H9 (cell line): Measurements from ENCODE around the gene TRPT1. TPM values are rescaled to one million over a fixed set of nuclear protein-coding genes. Genes with fewer than 3 reads are reported as not detected.

Experiments
- DNase-seq: peaks from one replicate; pipeline ENCODE4 v3.0.0-alpha.2; 2017
- H2AFZ ChIP-seq: one replicate; pipeline ENCODE4 v1.6.1; 2013; ENCODE audit warnings: mild to moderate bottlenecking, low read length, control low read depth, moderate library complexity
- H2AK5ac ChIP-seq: 2 replicates; pipeline ENCODE4 v1.6.1; 2013; ENCODE audit warnings: low read length, control low read depth, mixed read lengths; ENCODE audit not compliant: insufficient read length
- H2BK120ac ChIP-seq: one replicate; pipeline ENCODE4 v1.6.1; 2013; ENCODE audit warnings: low read depth, mild to moderate bottlenecking, low read length, control low read depth, inconsistent platforms; ENCODE audit not compliant: poor library complexity, severe bottlenecking
- H2BK12ac ChIP-seq: 2 replicates; pipeline ENCODE4 v1.6.1; 2013; ENCODE audit warnings: low read length, control low read depth, mixed read lengths, low read depth; ENCODE audit not compliant: insufficient read length
- H2BK15ac ChIP-seq: 2 replicates; pipeline ENCODE4 v1.6.1; 2013; ENCODE audit warnings: low read depth, low read length, control low read depth
- H2BK20ac ChIP-seq: one replicate; pipeline ENCODE4 v1.6.1; 2013; ENCODE audit warnings: low read depth, mild to moderate bottlenecking, low read length, control low read depth, inconsistent platforms; ENCODE audit not compliant: poor library complexity, severe bottlenecking
- H2BK5ac ChIP-seq: 2 replicates; pipeline ENCODE4 v1.6.1; 2013; ENCODE audit warnings: low read length, control low read depth, mixed read lengths; ENCODE audit not compliant: insufficient read length
- H3K14ac ChIP-seq: 2 replicates; pipeline ENCODE4 v1.6.1; 2013; ENCODE audit warnings: low read length, control low read depth; ENCODE audit not compliant: insufficient read depth
- H3K18ac ChIP-seq: 2 replicates; pipeline ENCODE4 v1.6.1; 2013; ENCODE audit warnings: low read depth, mild to moderate bottlenecking, mixed read lengths, low read length, control low read depth; ENCODE audit not compliant: insufficient read length
- H3K23ac ChIP-seq: 2 replicates; pipeline ENCODE4 v1.6.1; 2013; ENCODE audit warnings: low read length, control low read depth, mixed read lengths, low read depth; ENCODE audit not compliant: insufficient read length
- H3K23me2 ChIP-seq: 2 replicates; pipeline ENCODE4 v1.6.1; 2013; ENCODE audit warnings: low read depth, mild to moderate bottlenecking, mixed read lengths, low read length, control low read depth; ENCODE audit not compliant: insufficient read length, poor library complexity, severe bottlenecking
- H3K27ac ChIP-seq: 2 replicates; pipeline ENCODE4 v1.5.1; 2013; ENCODE audit warnings: low read length, control low read depth, mixed read lengths, low read depth; ENCODE audit not compliant: insufficient read length
- H3K27me3 ChIP-seq: 2 replicates; pipeline ENCODE4 v1.6.1; 2013; ENCODE audit warnings: low read length, control low read depth, inconsistent platforms; ENCODE audit not compliant: insufficient read depth
- H3K4ac ChIP-seq: 2 replicates; pipeline ENCODE4 v1.6.1; 2013; ENCODE audit warnings: low read depth, mild to moderate bottlenecking, control low read depth, inconsistent platforms, low read length, moderate library complexity
- H3K4me1 ChIP-seq: 2 replicates; pipeline ENCODE4 v1.6.1; 2013; ENCODE audit warnings: low read length, control low read depth, inconsistent platforms; ENCODE audit not compliant: insufficient read depth
- H3K4me2 ChIP-seq: 2 replicates; pipeline ENCODE4 v1.6.1; 2013; ENCODE audit warnings: low read length, control low read depth, mixed read lengths; ENCODE audit not compliant: insufficient read length, insufficient read depth
- H3K56ac ChIP-seq: 2 replicates; pipeline ENCODE4 v1.6.1; 2013; ENCODE audit warnings: low read depth, mild to moderate bottlenecking, mixed read lengths, low read length, control low read depth; ENCODE audit not compliant: insufficient read length
- H3K79me1 ChIP-seq: 2 replicates; pipeline ENCODE4 v1.6.1; 2013; ENCODE audit warnings: low read depth, mild to moderate bottlenecking, moderate library complexity, low read length, control low read depth, inconsistent platforms; ENCODE audit not compliant: insufficient read depth, poor library complexity, severe bottlenecking
- H3K79me2 ChIP-seq: 2 replicates; pipeline ENCODE4 v1.6.1; 2013; ENCODE audit warnings: low read length, control low read depth, inconsistent platforms; ENCODE audit not compliant: insufficient read depth
- H3K9ac ChIP-seq: 2 replicates; pipeline ENCODE4 v1.6.1; 2013; ENCODE audit warnings: low read length, control low read depth, mixed read lengths; ENCODE audit not compliant: insufficient read length; ENCODE audit errors: extremely low read depth
- H3K9me3 ChIP-seq: one replicate; pipeline ENCODE4 v1.6.1; 2013; ENCODE audit warnings: low read depth, low read length, inconsistent platforms; ENCODE audit not compliant: control insufficient read depth
- H3T11ph ChIP-seq: one replicate; pipeline ENCODE4 v1.6.1; 2013; ENCODE audit warnings: mild to moderate bottlenecking, low read length, control low read depth, inconsistent platforms
- H4K20me1 ChIP-seq: one replicate; pipeline ENCODE4 v1.6.1; 2013; ENCODE audit not compliant: control insufficient read depth, insufficient read length, insufficient read depth
- H4K5ac ChIP-seq: 2 replicates; pipeline ENCODE4 v1.6.1; 2013; ENCODE audit warnings: low read depth, mild to moderate bottlenecking, mixed read lengths, low read length, control low read depth; ENCODE audit not compliant: insufficient read length
- H4K8ac ChIP-seq: replicated peaks from 2 replicates; pipeline ENCODE4 v1.6.1; 2013; ENCODE audit warnings: low read length, control low read depth, mixed read lengths, low read depth; ENCODE audit not compliant: insufficient read length
- H4K91ac ChIP-seq: 2 replicates; pipeline ENCODE4 v1.6.1; 2013; ENCODE audit warnings: low read depth, mild to moderate bottlenecking, moderate library complexity, mixed read lengths, low read length, control low read depth; ENCODE audit not compliant: insufficient read length
- H3K27ac Mint-ChIP-seq, 3 experiments: 2 replicates in 2 of 3; 3 replicates in 1 of 3; pipeline ENCODE4 v1.8.0; 2020 to 2021; ENCODE audit warnings: mixed read lengths in 3 of 3, mild to moderate bottlenecking in 1 of 3, moderate library complexity in 1 of 3
- H3K27me3 Mint-ChIP-seq: 2 replicates; pipeline ENCODE4 v1.8.0; 2021; ENCODE audit warnings: low read depth, mild to moderate bottlenecking, moderate library complexity, mixed read lengths
- H3K36me3 Mint-ChIP-seq, 3 experiments: 2 replicates in 2 of 3; 3 replicates in 1 of 3; pipeline ENCODE4 v1.8.0; 2020 to 2021; ENCODE audit warnings: low read depth in 3 of 3, mixed read lengths in 3 of 3; ENCODE audit not compliant: insufficient read depth in 1 of 3
- H3K4me1 Mint-ChIP-seq, 2 experiments: 2 replicates each; pipeline ENCODE4 v1.8.0; 2020; ENCODE audit warnings: mixed read lengths in 2 of 2
- H3K4me3 Mint-ChIP-seq, 2 experiments: 2 replicates in 1 of 2; 3 replicates in 1 of 2; pipeline ENCODE4 v1.8.0; 2020 to 2021; ENCODE audit warnings: mild to moderate bottlenecking in 2 of 2, mixed read lengths in 2 of 2, moderate library complexity in 1 of 2
- H3K9me3 Mint-ChIP-seq, 2 experiments: 2 replicates in 1 of 2; 3 replicates in 1 of 2; pipeline ENCODE4 v1.8.0; 2020; ENCODE audit warnings: mild to moderate bottlenecking in 2 of 2, mixed read lengths in 2 of 2, moderate library complexity in 1 of 2
- WGBS: extraction: QIAGEN DNeasy Blood & Tissue Kit; methylation state at CpG from one replicate; pipeline ENCODE4 v1.1.7; 2013; ENCODE audit warnings: missing lambda C conversion rate, low lambda C conversion rate, mixed read lengths; ENCODE audit not compliant: insufficient read length; ENCODE audit errors: extremely low coverage; 5-methylcytosine and 5-hydroxymethylcytosine counted together
- total RNA-seq: library from RNA; stranded (reverse); gene quantifications from 2 replicates; pipeline ENCODE4 v1.2.1, GENCODE V29; 2021
- TF ChIP-seq, protein P1 (sequence below): fragments of 200-600 bp; sonication (generic); conservative IDR thresholded peaks from 3 replicates; pipeline ENCODE4 v1.8.0; 2021; ENCODE audit warnings: antibody characterized with exemption, mild to moderate bottlenecking

Gene TRPT1
- total RNA-seq, 1 experiment from 2014 or later: 33.6 TPM

DNA sequence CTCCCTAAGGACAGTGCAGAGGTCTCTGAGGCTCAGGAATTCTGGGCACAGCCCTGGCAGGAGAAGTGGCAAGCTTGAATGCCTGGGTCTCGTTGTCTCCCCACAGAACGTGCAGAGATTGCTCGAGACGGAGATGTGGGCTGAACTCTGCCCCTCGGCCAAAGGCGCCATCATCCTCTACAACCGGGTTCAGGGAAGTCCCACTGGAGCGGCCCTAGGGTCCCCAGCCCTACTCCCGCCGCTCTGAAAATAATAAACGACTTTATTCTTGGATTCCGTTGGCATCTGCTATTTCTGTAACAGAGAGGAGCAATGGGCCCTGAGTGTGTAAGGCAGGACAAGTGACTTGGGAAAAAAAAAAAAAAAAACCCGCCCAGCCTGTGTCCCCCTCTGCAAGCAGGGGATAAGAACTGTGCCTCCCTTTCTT lies 3.8 kb upstream of the TRPT1 start:
- Histone ChIP-seq H2BK120ac (no peak overlapping the region), H3K14ac (no peak overlapping the region), H4K5ac (no peak overlapping the region), H2BK15ac (no peak overlapping the region), H3K4ac (no peak overlapping the region), H2BK20ac (no peak overlapping the region), H3K27me3 (no peaks in the 10 kb centered on the region; the same call in 1 of the 2 replicates), H3K79me1 (no peaks in the 10 kb centered on the region), H3K4me1 (0 out of 2 replicates have a peak, but pooled peaks cover 3% of the 10 kb centered on the region), H3K56ac (no peak overlapping the region), H3K23me2 (peaks cover 35% of the 10 kb centered on the region), H3K27ac (no peak overlapping the region), H3K79me2 (no peaks in the 10 kb centered on the region), H4K91ac (no peak overlapping the region), H3T11ph (no peak overlapping the region), H3K9ac (no peak overlapping the region), H2BK5ac (no peak overlapping the region), H3K23ac (no peak overlapping the region), H2BK12ac (no peak overlapping the region), H3K9me3 (no peaks in the 10 kb centered on the region), H4K20me1 (no peaks in the 10 kb centered on the region), H3K18ac (no peak overlapping the region), H2AFZ (no peak overlapping the region), H2AK5ac (no peak overlapping the region), H3K4me2 (peak overlapping the region; percentile 94), H4K8ac (no peak overlapping the region)
- Mint-ChIP-seq H3K27ac (peak overlapping the region in 1 of 3 experiments; percentile 87; a peak in 4 of 7 replicates), H3K4me3 (peak overlapping the region; percentile 74 to 91), H3K9me3 (no peaks in the 10 kb centered on the region), H3K27me3 (peaks cover 20% of the 10 kb centered on the region), H3K36me3 (peaks cover 0 to 3% (median 3%) of the 10 kb centered on the region in 3 experiments; a peak in 2 of 7 replicates), H3K4me1 (peaks cover 26 to 39% of the 10 kb centered on the region in 2 experiments)
- no peak for DNase-seq
- TF ChIP-seq, protein P1, sequence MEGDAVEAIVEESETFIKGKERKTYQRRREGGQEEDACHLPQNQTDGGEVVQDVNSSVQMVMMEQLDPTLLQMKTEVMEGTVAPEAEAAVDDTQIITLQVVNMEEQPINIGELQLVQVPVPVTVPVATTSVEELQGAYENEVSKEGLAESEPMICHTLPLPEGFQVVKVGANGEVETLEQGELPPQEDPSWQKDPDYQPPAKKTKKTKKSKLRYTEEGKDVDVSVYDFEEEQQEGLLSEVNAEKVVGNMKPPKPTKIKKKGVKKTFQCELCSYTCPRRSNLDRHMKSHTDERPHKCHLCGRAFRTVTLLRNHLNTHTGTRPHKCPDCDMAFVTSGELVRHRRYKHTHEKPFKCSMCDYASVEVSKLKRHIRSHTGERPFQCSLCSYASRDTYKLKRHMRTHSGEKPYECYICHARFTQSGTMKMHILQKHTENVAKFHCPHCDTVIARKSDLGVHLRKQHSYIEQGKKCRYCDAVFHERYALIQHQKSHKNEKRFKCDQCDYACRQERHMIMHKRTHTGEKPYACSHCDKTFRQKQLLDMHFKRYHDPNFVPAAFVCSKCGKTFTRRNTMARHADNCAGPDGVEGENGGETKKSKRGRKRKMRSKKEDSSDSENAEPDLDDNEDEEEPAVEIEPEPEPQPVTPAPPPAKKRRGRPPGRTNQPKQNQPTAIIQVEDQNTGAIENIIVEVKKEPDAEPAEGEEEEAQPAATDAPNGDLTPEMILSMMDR: no peak
- WGBS: no CpG with 5 or more reads among the region's 13 CpGs
